CD4-positive, alpha-beta T cell treated with Interleukin-15 for 1 hour (primary cell): ENCODE data around the gene SPECC1L.

Experiments
- DNase-seq: peaks from one replicate; pipeline ENCODE4 v3.0.0-alpha.2; 2020

The SPECC1L gene

DNA sequence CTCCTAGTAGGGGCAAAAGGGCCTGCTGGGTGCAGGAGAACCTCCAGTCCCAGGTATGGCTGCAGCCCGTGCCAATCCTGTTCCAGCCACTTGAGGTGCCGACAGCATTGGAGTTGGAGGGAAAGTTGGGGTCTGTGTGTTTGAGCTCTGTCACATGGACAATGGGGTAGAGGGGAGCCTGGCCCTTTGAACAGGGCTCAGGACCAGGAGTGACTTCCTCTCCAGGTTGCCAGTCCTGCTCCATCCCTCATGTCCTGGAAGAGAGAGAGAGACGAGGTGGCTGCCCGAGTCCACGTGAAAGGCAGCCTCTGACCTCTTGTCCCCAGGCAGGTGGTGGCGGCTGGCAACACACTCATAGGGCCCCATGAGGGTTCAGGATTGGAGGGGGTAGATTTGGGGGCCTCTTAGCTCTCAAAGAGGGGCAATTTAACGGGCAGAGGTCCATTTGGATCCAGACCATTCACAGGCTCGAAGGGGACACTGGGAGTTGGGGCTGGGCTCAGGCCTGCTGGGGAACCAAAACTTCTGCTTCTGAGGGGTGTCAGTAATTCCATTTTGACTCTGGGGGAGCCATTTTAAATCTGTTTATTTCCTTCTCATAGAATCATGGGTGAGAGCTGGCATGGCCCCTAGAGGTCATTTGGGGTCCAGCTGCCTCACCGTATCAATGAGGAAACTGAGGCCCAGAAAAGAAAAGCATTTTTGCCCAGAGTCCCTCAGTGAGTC is 160.8 kb downstream of the SPECC1L start:
- DNase-seq, result no peak

DNA sequence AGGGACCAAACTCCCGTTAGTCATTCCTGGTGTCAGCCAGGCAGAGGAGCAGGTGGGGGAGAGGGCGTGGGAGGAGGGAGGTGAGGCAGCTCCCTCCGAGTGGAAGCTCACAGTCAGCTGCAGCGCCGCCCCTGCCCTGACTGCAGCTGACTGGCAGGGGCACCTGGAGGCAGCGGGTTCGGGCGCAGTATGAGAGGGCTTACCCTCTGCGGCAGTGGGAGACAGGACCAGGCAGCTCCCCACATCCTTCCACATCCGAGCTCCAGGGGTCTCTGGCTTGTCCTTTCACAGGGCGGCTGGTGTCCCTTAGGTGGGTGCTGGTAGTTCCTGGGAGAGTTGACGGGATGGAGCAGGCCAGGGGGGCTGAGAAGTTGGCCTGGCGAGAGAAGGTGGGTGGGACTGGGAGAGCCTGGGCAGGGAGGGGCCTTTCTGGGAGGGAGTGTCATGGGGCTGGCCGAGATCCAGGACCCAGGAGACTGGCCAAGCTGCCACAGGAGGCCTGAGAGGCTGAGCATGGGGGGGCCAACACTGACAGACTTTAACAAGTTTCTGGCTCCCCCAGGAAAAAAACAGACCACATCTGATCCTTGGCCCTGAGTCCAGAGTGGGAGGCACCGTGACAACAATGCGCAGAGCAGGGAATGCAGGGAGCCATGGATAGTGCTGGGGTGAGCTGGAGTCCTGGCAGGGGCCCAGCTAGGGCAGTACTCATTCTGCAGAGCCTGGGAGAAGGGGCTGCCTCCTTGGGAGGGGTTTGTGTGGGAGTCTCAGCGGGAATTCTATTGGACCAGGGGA is 161.6 kb downstream of the SPECC1L start:
- no peak for DNase-seq

DNA sequence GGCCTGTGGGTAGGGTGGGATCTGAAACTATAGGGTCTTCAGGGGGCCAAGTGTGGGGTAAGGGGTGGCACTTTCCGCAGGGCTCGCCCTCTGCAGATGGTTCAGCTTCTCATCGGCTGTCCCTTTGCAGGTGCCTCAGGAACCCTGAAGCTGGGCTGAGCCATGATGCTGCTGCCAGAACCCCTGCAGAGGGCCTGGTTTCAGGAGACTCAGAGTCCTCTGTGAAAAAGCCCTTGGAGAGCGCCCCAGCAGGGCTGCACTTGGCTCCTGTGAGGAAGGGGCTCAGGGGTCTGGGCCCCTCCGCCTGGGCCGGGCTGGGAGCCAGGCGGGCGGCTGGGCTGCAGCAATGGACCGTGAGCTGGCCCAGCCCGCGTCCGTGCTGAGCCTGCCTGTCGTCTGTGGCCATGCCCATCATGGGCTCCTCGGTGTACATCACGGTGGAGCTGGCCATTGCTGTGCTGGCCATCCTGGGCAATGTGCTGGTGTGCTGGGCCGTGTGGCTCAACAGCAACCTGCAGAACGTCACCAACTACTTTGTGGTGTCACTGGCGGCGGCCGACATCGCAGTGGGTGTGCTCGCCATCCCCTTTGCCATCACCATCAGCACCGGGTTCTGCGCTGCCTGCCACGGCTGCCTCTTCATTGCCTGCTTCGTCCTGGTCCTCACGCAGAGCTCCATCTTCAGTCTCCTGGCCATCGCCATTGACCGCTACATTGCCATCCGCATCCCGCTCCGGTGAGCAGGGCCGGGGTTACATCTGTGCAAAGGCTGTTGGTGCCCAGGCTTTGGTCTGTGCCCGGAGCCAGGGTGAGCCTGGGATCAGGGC is 162.6 kb downstream of the SPECC1L start:
- DNase-seq, result no peak

DNA sequence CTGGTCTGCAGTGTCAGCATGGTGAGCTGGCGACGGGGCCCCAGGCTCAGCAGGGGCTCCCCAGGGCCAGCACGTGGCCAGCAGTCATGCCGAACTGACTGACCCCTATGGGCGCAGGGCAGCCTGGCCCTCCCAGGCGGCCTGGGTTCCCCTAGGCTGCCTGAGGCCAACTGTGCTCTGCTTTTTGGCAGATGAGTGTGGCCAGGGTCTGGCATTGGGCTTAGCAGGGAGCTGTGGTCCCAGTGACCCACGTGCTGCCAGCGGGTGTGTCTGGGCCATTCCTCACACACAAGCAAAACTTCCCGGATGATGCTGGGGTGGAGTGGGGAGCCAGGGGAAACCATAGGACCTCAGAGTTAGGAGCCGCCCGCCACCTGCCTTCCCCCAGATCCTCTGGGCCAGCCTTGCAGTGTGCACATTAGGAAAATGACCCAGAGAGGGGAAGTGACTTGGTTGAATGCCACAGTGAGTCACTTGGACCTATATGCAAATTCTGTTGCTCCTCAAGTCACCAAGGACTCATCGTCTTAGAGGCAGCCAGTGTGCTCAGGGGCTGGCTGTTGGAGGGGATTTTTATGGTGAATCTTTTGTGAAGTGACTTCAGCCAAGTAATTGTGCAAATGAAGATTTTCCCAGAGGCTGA is 163.3 kb downstream of the SPECC1L start:
- no peak for DNase-seq

DNA sequence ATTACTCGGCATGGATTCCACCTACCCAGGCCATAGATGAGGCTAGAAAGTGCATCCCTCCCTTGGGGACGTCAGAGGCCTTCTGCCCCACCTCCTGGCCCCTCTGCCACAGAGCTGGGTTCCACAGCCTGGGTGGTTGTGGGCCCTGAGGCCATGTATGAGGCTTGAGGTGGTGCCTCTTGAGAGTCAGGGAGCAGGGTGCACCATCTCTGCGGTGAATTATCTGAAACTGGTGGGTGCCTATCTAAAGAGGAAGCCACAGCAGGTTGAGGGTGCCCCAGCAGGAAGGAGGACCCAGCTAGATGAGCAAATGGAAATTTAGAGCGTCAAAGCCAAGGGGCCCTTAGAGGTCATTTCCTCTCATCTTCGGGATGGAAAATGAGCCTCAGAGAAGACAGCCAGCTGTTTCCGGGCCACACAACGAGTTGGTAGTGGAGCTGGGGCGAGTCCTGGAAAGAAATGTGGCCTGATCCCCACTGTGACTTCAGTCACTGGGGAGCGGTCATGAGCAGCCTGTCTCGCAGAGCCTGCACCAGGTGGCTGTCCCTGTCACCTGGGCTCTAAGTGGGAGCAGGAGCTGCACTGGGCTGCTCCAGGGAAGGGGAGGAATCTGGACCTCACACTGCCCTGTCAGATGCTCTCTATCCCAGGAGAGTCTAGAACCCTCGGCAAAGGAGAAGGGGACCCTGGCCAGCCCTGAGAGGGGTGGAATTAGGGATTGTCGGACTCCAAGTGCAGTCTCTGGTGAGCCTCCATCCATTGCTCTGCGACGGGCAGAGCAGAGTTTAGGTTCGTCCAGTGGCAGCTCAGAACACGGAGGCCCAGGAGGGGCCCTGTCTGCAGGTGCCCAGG is 164.1 kb downstream of the SPECC1L start:
- peak; percentile 83 for DNase-seq

DNA sequence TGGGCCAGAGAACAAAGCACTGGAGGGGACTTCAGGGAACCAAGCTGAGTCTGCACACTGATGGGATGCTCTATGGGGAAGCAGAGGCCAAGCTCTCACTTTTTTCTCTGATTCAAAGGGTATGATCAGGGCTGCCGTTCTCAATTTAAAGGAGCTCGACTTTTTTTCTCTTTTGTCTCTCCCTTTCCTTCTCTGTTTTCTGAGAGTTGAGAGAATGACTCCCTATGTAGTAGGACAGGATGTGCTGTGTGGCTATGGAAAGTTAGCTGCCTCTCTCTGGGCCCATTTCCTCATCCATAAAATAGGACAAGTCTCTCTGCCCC is 164.7 kb downstream of the SPECC1L start:
- DNase-seq, result no peak

DNA sequence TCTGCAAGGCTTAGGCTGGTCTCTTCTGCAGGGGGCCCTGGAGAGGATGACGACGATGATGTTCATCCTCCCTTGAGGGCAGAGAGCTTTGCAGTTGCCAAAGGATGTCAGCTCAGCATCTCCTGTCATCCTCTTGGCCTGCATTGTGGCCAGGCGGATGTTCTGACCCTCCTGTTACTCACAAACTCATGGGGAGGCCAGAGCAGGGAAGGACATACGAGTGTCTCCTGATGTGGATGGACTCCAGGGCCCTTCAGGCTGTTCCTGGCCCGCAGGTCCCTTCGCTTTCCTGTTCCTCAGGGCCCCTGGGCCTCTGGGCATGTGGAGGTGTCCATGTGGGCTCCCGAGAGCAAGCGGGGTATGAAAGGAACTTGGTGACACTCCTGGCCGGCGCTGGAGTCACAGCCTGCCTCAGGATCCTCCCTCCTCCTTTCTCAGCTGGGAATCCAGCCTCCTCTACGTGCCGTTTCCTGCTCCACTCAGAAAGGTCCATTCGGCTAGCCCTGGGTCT is 165.3 kb downstream of the SPECC1L start:
- no peak for DNase-seq

DNA sequence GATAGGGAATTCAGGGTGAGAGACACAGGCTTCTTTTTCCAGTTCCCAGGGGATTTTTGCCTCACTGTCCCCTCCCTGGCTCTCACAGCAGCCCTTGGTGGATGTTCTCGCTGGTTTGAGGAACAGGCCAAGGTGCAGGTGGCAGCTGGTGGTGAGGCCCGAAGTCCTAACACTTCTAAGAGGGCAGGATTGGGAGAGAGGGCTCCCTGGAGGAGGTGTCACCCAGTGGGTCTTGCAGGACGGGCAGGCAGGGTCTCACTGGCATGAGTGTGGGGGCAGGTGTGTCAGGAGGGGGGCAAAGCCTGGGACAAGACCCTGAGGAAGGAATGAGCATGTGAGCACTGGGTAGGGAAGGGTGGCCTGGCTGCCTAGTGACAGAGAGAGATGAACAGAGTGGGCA is 165.9 kb downstream of the SPECC1L start:
- peak; percentile 13 for DNase-seq

DNA sequence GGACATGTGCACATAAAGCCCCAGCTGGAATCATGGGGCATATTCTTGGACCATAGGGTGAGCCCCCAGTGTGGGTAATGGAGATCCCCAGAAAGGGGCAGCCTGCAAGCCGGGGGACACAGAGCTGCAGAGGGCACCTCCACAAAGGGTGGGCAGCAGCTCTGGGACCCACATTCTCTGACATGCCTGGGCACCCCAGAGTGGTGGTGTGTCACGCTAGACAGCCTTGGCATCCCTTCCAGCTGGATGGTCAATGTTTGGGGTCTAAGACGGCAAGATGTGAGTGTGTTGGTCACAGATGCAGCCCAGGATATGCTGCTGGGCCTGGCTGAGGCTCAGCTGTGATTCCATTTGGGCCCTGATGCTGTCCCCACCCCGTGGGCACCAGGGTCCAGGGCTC is 166.5 kb downstream of the SPECC1L start:
- DNase-seq, result peak; percentile 16

DNA sequence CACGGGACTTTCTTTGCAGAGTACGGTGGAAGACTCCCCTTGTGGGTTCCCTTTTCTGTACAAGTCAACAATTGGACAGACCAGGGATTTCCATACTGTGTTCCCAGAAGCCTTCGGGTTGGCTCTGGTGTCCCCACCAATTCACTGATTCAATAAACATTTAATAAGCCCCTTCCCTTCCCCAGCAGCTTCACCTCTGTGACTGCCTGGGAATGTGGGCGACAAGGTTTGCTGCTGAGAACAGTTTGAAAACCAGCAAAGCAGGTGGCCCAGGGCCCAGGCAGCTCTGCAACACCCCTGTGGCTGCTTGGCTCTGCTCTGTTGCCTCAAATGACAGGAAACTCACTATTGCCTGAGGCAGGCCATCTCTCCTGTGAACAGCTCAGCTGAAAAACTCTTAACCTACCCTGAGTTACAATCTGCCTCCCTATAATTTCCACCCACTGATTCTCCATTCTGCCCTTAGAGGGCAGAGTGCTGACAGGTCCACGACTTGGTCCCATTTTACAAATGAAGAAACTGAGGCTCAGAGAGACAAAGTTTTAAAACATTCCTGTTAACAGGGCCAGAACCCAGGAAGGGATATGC is 167.2 kb downstream of the SPECC1L start:
- peak; percentile 46 for DNase-seq

DNA sequence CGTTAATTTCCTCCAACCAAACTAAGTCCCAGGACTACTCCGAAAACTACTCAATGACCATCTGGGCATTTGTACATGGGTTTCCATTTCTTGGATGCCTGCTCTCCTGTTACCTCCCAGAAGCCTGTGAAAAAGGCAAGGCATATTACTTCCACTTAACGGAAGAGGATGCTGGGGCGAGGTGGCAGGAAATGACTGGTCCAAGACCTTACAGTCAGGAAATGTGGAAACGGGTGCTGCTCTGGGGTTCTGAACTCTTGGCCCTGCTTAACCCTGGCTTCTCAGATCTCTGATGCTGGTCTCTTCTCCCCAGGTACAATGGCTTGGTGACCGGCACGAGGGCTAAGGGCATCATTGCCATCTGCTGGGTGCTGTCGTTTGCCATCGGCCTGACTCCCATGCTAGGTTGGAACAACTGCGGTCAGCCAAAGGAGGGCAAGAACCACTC is 169.7 kb downstream of the SPECC1L start:
- peak; percentile 64 for DNase-seq

DNA sequence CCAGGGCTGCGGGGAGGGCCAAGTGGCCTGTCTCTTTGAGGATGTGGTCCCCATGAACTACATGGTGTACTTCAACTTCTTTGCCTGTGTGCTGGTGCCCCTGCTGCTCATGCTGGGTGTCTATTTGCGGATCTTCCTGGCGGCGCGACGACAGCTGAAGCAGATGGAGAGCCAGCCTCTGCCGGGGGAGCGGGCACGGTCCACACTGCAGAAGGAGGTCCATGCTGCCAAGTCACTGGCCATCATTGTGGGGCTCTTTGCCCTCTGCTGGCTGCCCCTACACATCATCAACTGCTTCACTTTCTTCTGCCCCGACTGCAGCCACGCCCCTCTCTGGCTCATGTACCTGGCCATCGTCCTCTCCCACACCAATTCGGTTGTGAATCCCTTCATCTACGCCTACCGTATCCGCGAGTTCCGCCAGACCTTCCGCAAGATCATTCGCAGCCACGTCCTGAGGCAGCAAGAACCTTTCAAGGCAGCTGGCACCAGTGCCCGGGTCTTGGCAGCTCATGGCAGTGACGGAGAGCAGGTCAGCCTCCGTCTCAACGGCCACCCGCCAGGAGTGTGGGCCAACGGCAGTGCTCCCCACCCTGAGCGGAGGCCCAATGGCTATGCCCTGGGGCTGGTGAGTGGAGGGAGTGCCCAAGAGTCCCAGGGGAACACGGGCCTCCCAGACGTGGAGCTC is 170.2 kb downstream of the SPECC1L start:
- DNase-seq, result peak; percentile 16

DNA sequence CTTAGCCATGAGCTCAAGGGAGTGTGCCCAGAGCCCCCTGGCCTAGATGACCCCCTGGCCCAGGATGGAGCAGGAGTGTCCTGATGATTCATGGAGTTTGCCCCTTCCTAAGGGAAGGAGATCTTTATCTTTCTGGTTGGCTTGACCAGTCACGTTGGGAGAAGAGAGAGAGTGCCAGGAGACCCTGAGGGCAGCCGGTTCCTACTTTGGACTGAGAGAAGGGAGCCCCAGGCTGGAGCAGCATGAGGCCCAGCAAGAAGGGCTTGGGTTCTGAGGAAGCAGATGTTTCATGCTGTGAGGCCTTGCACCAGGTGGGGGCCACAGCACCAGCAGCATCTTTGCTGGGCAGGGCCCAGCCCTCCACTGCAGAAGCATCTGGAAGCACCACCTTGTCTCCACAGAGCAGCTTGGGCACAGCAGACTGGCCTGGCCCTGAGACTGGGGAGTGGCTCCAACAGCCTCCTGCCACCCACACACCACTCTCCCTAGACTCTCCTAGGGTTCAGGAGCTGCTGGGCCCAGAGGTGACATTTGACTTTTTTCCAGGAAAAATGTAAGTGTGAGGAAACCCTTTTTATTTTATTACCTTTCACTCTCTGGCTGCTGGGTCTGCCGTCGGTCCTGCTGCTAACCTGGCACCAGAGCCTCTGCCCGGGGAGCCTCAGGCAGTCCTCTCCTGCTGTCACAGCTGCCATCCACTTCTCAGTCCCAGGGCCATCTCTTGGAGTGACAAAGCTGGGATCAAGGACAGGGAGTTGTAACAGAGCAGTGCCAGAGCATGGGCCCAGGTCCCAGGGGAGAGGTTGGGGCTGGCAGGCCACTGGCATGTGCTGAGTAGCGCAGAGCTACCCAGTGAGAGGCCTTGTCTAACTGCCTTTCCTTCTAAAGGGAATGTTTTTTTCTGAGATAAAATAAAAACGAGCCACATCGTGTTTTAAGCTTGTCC is 171.0 kb downstream of the SPECC1L start:
- peak; percentile 13 for DNase-seq

DNA sequence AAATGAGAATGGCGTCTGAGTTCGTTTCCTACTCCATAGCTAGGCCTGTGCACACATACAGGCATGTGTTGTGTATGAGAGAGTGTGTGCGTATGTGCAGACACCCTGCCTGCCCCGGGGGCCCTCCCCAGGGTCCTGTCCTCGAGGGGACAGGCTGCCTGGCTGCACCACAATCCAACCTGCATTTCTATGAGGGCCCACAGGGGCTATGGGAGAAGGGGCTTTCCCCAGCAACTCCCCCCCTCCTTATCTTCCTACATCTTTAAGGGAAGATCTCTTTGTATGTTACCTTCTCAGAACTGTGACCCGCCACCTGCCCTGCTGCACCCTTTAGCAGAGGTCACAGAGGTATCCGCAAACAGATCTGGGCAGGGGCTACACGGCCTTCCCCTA is 171.7 kb downstream of the SPECC1L start:
- DNase-seq, result no peak

DNA sequence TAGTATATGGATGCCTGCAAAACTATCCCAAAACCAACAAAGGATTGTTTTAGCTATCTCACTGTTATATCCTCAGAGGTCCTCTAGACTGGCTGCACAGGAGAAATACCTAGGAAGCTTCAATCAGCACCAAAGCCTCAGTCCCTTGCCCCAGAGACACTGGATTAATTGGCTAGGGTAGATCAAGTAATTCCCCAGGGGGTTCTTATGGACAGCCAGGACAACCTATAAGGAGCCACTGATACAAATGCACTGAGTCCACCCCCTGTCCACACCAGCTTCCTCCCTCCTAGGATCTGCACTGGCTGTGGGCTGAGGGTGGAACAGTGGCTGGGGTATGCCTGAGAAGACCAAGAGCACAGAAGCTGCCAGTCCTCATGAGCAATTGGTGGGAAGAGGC is 173.0 kb downstream of the SPECC1L start:
- DNase-seq, result no peak

DNA sequence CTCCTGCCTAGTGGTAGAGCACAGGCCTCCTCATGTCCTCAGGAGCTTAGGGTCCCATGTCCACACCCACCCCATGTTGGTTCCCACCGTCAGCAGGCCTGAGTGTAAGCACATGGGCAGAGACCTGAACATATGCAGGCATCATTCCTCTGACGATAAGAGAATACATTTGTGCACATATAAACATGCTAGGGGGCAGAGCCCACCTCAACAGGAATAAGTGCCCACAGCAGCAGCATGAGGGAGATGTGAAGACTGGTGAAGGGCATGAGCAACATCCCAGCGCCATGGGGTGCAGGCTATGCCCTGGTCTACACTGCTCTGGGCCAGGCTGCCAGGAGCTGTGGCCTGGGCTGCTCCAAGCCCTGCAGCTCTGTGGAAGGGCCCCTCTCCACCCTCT is 173.6 kb downstream of the SPECC1L start:
- no peak for DNase-seq

DNA sequence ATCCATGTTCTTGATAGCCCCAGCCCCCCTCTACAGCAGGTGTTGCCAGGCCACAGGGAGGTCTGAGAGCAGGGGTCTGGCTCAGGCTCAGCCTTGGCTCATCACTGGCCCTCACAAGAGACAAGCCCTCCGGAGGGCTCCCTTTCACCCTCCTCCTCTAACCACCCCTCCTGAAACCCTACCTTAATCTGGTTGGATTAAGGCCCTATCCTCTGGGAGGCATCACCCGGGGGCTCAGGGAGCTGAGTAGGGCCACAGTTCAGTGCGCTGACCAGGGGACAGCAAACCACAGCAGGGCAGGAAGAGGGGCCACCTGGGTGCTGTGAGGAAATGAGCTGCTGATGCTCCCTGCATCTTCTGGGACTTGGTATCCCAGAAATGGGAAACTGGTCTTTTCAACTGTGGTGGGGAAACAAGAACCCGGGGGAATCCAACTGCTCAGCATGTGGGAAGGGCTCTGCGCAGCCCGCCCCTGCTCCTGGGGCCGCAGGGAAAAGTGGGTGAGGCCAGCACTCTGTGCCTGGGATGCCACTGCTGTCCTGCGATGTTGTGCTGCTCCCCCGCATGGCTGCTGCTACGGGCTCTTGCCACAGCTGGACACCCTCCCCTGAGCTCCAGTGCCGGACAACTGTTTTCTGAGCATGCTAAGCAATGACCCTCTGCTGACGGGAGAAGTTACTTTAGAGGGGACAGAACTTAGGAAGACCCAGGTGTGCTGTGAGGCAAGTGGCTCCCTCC is 174.3 kb downstream of the SPECC1L start:
- DNase-seq, result no peak

DNA sequence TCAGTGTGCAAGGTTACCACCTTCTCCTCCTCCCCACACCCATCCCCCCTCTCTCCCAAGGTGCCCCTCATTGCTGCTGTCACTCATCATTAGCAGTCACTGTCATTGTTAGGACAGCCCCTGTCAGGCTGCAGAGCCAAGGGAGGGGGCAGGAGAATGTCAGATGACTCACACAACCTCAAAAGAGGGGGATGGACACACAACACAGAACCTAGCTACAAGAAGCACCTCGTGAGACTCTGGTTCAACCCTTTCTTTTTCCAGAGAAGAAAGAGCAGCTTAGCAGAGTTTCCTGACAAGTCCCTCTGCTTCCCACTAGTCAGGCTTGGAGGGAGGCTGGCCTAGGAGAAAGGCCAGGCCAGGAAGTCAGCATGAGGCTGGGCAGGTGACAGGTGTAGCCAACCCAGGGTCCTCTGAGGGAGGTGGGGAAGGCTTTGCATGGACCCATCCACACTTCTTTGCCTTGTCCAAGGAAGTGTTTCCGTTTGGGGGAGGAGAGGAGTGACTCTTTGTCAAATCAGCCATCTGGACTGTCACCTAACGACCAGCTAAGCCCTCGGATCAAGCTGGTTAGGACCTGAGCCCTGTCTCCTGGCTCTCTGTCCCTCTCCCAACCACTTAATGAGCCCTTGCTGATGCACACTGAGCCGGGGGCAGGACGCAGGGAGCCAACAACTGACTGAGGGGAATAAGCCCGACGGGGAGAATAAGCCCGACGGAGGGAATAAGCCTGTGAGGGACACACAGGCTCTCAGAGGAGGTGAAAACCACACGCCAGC is 175.0 kb downstream of the SPECC1L start:
- no peak for DNase-seq
